T1000 (cell line): ENCODE measurements around the gene TBC1D21.
A peak's percentile ranks its signal among the peaks of the same experiment; 100 is the strongest.

Experiments
- DNase-seq: peaks from one replicate; lab custom pipeline; 2025; ENCODE audit warnings: mixed read lengths; lab: John Stamatoyannopoulos, UW

TBC1D21 gene

DNA sequence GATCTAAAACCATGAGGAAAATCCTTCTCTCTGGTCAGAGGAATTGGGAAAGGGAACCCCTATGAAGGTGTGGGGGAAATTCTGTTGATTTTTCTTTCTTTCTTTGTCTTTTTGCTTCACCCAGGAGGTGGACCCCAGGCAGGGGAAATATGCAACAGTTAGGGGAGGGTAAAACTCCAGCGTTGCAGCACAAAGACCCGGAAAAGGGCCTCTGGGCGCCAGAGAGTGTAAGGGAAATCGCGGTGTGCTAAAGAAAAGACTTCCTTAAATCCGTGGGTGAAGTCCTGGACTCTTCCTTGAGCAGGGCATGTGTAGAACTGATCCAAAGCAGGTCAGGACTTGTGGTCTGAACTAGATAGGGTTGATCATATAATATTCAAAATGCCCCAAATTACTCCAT lies 11.1 kb upstream of the TBC1D21 start:
- DNase-seq = no peak

DNA sequence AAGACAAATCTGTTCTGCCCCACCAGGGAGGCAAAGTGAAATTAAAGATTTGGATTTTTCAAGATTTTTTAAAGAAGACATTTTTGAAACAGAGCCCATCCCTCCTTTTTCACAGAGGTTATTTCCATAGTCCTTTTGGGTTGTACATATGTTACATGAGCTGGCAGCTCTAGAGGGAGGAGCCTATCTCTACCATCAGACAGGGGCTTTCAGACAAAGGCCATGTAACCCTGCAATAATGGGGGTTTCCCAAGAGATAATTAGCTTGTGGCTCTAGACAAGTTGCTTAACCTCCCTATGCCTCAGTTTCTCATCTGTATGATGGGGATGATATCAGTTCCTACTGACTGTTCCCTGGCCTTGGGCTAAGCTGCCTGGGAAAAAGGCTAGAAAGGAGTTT lies 8.0 kb upstream of the TBC1D21 start:
- DNase-seq = no peak

DNA sequence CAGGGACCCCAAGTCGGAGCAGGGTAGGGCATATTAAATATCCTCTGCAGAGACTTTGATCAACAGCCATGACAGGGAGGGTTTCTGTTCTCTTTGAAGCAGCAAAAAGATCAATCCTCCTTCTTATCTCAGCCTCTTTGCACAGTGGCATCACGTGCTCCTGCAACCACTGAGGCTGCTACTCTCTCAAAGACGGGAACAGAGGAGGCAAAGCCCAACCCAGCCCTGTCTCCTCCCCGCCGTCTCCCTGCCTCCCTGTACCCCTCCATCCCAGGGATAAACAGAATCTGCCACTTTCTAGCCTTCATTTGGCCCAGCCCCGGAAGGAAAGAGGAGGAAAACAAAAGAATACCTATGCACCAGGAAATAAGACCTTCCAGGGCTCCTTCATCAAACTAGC lies 7.5 kb upstream of the TBC1D21 start:
- DNase-seq = no peak

DNA sequence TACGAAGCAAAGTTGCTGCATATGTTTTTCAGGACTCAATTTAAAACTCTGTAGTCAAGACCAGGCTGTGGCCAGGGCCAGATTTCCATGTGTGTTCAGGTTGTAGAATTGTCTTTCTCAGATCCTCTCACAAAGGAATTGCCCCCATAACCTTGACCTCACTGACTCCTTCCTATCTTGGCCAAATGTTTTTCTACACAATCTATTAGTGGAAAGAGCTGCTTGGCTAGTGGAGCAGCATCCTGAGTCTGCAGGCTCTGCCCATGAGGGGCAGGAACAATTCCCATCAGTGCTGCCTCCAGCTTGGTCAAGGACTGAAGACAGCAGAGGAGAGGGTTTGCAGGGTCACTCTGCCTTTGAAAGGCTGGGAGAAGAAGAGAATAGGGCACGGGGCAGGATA lies 6.9 kb upstream of the TBC1D21 start:
- no peak for DNase-seq

DNA sequence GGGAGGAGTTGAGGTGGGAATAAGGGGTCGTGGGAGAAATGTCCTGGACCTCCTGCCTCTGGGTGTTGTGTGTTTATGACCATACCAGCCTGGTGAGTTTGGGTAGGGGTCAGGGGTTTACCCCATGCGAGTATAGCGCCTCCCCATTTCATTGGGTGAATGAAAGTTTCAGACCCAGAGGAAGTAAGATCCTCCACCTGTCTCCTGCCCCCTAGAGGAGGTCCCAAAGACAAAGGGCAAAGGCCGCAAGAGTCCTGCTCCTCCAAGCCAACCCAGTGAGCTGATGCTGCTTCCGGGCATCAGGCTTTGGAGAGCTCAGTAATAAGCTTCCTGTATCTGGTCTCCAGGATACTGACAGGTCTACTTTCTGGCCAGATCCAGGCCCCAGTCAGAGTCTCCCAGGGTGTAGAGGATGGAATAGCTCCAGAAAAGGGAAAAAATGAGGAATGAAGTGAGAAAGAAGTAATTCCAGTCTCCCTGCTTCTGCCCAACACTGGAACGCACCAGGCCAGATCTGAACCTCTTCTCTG lies 6.4 kb upstream of the TBC1D21 start:
- no peak for DNase-seq

DNA sequence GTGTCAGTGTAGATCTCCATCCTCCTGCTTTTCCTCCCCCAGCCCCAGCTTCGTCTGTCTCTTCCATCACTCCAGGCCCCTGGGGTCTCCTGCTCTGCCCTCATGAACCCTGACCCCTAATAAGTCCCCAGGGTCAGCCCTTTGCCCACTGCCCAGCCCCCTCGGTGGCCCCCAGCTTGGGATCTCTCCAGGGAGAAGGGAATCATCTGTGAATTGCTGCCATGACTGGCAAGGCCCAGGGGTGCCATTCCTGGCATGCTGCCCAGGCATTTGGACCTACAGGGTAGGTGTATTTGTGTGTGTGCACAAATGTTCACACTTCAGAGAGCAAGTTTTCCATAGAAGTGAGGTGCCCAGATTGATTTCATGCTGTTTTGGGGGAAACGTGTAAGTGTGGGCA lies 5.9 kb upstream of the TBC1D21 start:
- no peak for DNase-seq

DNA sequence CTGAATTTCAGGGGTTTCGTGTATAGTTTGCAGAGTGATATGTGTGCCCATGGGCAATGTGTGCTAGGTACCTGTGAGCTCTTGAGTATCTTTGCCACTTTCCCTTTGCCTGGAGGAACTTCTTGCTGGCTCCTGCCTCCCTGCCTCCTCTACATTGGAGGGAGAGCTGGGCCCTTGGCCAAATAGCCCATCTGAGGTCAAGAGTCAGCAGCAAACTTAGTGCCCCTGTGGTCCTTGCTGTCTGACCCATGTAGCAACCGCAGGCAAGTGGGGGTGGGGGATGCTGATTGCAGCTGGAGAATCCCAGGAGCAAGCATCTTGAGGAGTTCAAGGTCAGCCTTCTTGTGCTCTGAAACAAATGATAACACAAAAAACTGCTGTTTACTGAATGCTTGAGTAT lies 5.4 kb upstream of the TBC1D21 start:
- no peak for DNase-seq

DNA sequence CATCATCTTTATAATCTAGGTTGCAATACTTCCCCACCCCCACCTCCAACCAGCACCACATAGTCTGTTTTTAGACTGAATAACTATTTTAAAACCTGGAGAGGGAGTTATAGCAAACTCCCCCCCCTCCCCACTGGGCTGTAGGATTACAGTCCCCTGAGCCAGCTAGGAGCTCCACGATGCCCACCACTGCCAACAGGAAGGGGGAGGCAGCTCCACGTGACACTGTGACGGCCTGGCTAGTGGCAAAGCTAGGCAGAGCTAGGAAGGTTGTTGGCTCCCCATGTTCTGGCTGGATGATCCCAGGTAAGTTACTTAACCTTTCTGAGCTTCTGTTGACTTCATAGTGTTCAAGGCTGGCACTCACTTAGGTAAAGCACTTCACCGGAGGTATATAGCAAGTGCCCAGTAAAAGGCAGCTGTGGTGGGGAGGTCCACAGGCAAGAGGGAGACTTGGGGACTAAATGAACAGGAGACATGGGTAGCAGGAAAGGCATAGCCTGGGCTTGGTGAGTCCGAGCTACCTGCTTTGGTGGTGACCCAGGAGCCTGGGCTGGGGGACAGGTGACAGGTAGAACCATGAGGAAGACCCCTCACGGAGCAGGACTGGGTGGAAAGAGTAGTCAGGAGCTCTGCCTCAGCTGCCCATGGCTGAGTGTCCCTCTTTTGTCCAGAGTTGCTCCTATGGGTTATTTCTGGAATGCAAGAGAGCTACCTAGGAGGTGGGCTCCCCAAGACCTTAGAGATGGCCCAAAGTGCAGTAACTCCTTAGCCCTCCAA lies 4.0 kb upstream of the TBC1D21 start:
- DNase-seq = no peak

DNA sequence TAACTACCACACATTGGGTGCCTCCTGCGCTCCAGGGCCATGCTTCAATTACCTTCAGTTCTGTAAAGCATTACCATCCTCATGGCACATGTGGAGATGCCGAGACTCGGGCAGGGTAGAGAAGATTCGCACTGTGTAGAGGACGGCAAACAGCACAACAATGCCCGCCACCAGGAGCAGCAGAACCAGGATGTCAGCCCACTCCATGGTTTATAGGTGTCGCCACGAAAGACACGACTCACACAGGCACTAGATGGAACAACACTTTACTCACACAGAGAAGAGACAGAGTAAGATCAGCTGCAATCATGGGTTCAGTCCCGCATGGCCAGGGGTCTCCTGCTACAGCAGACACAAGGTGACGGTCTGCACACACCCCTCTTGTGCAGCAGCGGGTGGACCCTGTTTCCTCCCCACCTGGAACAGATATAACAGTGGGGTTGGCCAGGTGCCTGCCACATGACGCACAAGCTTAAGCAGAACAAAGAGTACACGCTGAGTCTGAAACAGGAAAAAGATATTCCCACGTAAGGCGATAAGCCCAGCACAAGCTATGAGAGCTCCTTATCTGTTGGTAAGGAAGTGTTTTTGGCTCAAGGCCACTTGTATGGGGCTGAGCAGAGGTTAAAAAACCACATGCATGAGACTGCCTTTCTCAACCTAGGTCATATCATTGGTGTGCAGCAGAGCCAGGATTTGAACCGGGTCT lies 2.5 kb upstream of the TBC1D21 start:
- DNase-seq = no peak

DNA sequence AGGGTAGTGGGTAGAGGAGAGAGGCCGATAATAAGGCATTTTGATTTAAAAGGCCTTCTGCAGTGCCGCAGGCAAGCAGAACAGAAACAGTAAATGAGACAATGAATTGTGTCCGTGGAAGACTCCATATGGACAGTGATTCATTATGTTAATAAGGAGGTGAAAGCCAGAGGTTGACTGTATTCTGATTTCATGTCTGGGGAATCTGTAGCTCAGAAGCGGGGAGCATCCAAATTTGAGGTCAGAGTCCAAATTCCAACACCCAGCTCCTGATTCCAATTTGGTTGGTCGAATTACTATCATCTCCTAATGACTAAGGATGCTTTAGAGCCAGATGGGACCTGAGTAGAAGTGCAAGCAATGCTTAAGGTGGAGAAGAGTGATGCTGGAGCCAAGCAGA lies 1.0 kb upstream of the TBC1D21 start:
- DNase-seq = peak; percentile 6

DNA sequence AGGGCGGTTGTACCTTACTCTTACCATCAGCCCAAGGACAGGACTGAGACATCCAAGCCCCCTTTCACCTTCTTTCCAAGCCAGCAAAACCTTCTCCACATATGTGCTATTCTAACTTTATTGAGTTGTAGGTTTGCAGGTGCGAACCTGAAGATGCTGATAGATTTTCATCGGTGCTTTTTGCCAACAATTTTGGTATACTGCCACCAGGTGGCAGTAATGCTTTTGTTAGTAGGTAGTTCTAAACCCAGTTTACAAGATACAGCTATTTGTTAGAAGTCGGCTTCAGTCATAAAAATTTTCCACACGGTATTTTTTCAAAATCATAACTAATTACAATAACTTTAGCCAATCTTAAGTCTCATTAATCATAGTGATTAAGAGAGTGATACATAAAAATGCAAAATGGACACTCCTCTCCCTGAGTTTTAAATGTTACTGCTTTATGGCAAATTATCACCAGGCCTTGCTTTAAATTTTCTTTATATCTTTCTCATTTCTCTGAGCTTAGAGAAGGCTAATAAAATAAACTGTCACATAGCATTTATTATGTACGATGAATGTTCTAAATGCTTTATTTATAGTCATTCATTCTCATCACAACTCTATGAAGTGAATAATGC lies 636 bp downstream of the TBC1D21 start:
- DNase-seq = no peak

DNA sequence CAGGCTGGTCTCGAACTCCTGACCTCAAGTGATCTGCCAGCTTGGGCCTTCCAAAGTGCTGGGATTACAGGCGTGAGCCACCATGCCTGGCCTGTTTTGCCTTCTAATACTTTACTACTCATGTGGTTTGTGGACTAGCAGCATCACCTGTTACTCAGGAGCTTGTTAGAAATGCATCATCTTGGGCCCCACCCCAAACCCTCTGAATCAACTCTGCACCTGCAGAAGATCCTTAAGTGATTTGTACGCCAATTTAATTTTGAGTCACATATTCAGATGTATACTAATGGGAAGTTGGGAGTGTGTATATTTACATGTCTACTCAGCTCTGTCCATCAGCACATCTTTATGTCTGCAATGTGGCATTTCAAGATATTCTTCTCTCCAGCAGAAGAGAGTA lies 6.1 kb downstream of the TBC1D21 start:
- DNase-seq = no peak

DNA sequence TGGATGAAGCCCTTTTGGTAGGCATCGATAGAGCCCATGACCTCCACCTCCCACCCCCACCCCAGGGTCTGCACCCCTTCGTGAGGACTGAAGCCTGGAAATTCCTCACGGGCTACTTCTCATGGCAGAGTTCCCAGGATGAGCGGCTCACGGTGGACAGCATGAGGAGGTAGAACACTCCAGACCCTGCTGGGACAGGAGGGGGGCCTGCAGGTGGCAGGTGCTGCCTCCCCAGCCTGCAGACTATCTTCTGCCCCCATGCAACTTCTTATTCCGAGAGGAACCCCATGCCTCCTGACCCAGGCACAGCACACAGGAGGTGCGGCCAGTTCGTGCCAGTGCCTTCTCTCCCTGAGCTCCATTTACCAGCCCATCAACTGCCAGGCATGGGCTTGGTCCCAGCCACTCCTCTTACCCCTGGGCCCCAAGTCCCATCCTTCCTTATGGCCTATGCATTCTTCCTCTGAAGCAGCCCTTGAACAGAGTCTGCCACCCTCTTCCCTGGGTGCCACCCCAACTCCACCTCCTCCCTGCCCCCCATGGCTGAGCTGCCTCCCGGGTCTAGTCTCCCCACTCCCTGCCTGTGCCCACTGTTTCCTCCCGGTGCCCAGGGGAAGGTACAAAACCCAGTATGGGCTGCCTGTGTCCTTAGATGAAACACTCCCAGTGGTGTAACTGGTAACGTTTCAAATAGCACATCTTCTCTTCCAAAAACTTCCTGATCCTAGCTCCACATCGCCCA lies 8.4 kb downstream of the TBC1D21 start:
- no peak for DNase-seq

DNA sequence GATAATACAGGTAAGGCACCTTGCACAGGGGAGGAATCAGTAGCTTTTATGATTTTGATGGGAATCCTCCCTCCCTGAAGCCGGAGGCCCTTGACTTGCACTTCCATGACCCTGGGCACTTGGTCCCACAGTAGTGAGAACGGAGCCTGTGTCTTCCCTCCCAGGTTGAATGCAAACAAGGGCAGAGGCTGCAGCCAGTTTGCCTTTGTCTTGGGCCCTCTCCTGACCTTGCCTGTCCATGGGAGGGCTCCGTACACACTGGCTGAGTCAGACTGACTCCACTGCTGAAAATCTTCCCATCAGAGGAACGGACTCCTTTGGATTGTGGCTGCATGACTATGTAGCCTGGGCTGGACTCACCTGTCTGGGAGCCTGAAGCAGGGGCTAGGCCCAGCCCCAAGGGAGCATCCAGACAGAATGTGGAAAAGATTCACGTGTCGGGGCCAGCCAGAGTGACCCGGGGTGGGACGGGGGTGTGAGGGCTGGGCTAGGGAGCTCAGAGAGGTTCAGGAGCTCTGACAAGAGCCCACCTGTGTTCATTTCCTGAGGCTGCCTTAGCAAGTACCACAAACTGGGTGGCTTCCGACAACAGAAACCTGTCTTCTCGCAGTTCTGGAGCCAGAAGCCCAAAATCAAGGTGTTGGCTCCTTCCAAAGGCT lies 9.5 kb downstream of the TBC1D21 start:
- no peak for DNase-seq

DNA sequence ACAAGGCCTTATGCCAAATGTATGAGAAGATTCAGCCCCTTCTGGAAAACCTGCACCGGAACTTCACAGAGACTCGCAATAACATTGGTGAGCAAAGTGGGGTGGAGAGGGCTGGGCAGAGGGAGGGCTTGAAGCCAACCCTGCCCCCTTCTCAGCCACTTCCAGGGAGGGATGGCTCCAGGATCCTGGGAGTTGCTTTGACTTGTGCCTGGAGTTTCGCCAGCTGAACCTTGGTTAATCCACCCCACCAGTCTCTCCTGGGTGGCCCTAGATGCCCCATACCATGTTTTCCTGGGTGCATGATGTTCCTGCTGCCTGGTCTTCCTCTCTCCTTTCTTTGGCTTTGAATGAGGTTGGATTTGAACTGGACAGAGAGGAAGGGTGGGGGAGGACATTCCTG lies 10.8 kb downstream of the TBC1D21 start:
- no peak for DNase-seq

DNA sequence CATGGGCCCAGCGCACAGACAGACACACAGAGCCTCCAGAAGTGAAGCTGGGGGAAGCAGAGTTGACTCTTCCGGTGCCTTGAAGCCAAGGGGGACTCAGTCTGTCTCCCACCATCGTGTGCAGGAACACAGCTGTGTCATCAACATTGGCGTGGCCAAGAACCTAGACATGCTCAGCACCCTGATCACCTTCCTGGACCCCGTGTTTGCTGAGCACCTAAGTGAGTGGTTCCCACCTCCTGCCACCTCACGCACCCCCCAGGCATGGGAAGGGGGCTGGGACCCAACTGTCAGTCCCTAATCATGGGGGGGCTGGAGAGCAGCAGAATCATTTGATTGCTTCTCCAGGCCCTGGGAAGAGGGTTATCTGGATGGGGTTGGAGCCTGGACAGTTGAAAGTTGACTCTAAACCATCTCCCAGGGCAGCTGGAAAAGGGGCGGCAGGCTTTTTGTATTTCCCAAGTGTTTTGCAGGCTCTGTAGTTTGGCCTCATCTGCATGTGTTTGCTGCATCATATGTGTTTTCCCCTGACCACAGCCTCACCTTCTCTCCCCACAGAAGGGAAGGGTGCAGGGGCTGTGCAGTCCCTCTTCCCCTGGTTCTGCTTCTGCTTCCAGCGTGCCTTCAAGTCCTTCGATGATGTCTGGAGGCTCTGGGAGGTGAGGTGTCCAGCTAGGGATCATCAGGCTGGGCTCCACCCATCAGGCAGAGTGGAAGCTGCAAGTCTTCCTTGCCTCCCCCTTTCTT lies 12.8 kb downstream of the TBC1D21 start:
- no peak for DNase-seq

DNA sequence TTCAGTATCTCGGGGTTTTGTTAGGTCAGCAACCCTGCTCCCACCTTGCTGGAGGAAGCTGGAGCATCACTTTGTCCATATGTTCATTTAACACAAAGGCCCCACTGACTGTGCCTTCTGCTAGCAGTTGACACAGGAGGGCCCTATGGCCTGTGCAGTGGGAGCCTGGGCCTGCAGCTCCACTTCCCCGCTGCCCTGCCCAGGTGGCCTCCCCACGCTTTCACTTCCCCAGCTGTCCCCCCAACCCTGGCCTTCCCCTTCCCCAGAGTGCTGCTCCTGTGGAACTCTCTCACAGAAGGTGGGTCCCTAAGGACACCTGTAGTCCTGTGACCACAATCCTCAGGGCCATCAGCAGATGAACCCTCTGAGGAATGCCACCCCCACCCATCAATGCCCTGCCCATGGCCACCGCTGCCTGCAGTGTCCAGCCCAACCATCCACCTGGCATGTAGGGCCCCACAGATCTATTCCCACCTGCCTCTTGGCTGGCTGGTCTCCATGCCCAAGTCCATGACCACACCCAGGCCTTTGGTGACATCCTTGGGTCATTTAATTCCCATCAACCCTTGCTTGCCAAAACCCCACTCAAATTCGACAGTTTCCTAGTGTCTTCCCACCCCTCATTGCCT lies 13.5 kb downstream of the TBC1D21 start:
- DNase-seq = no peak

DNA sequence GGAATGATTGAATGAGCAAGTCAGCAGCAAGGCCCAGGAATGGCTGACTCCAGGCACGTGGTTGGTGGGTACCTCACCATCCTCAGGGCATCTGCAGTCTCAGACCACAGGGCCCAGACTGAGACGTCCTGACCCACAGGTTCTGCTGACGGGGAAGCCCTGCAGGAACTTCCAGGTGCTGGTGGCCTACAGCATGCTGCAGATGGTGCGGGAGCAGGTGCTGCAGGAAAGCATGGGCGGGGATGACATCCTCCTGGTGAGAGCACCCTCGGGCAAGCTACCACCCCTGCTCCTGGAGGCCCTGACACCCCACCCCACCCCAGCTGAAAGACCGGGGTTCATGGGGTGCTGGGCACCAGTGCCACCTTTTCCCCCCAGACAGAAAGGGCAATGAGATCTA lies 14.1 kb downstream of the TBC1D21 start:
- no peak for DNase-seq

DNA sequence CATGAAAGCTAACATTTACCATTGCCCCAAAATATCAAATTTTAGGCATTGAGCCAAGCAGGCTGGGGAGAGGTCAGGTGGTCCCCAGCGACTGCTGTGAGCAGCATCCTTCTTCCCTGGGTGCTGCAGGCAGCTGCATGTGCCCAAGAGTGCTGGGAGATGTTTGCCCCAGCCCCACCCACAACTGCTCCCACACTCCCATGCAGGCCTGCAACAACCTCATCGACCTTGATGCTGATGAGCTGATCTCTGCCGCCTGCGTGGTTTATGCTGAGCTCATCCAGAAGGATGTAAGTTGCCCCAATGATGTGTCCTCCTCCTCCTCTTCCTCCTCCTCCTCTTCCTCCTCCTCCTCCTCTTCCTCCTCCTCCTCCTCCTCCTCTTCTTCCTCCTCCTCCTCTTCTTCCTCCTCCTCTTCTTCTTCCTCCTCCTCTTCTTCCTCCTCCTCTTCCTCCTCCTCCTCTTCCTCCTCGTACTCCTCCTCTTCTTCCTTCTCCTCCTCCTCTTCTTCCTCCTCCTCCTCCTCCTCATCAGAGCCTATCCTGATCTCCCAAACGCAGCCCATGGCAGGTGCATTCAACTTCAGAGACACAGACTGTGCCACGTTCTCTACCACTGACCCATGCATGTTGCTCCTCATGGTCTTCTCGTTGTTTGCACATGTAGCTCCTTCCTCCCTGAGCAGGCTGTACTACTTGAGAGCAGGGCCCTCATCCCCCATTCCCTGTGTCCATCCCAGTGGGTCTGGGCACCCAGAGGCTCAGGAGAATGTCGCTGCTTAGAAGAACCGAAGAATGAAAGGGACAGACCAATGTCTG lies 15.1 kb downstream of the TBC1D21 start:
- no peak for DNase-seq
